ENCODE results near the gene COL16A1. TPM values are rescaled to one million over a fixed set of nuclear protein-coding genes. Genes with fewer than 3 reads are reported as not detected.

The COL16A1 gene
- total RNA-seq, 1 experiment from 2014 or later = 5.1 TPM

DNA sequence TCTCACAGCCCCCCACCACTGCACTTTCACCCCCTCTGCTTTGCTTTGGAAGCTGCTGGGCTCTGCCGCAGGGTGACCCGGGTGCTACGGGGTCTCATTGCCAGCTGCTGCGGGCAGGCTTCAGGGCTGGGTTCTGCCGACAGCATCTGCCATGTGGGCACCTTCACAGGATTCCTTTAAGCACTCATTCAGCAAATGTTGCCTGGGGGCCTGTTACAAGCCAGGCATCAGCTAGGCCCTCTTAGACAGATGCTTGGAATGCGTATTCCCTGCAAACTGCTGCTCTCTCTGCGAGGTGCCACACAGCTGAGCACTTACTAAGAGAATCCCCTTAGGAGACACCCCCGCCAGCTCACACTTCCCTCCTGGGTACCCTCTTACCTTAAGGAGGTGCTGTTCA lies 29.2 kb downstream of the COL16A1 start:
- in situ Hi-C loops (cut with HindIII; ENCODE audit: low pct_unique_long_range_greater_than_20kb, low sequenced_read_pairs) = no loop called here
- no peak for DNase-seq (ENCODE audit: low read depth)

DNA sequence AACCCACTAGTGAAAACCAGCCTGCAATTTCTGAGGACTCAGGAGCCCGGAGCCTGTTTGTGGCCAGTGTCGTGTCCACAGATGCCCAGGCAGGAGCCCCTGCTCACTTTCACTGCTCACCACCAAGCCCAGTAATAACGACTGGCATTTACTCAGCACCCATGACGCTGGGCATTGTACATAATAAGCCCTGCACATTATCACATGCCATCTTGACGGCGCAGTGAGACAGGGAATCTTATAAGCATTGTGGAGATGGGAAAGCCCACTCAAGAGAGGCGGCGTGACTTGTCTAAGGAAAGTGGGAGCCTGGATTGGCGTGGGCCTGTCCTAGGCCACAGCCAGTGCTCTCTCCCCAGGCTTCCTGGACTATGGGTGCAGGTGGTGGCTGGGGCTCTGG lies 30.4 kb downstream of the COL16A1 start:
- no peak for DNase-seq (ENCODE audit: low read depth)
- in situ Hi-C loops (cut with HindIII; ENCODE audit: low pct_unique_long_range_greater_than_20kb, low sequenced_read_pairs) = no loop called here

GRCh38 chr1:31672986-31673385 lies 30.8 kb downstream of the COL16A1 start:
- in situ Hi-C loops (cut with HindIII; ENCODE audit: low pct_unique_long_range_greater_than_20kb, low sequenced_read_pairs) = no loop called here
- no peak for DNase-seq (ENCODE audit: low read depth)

DNA sequence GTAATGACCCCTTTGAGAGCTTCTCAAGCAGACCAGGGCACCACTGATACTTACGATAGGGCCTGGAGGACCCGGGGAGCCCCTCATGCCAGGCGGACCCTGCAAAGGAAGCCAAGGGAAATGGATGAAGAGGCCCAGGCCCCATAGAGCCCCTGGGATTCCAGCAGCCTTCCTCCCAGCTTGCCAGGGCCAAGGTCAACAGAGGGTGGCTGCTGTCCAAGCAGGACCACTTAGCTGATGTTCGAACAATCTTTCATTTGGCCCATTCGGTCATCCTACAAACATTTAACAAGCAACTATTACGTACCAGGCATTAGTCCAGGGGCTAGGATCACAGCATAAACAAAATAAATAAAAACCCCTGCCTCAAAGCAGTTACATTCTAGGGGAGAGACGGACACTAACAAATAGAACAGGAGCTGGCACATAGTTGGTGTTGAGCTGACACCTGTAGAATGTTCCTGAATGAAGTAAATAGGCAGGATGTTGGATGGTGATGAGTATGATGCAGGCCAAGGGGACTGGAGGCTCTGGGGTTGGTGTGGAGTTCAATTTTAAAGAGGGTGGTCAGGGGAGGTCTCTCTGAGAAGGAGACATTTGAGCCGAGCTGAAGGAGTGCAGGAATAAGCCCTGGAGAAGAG lies 32.1 kb downstream of the COL16A1 start:
- in situ Hi-C loops (cut with HindIII; ENCODE audit: low pct_unique_long_range_greater_than_20kb, low sequenced_read_pairs) = no loop called here

GRCh38 chr1:31671147-31671546 lies 32.7 kb downstream of the COL16A1 start:
- DNase-seq (ENCODE audit: low read depth) = no peak
- in situ Hi-C loops (cut with HindIII; ENCODE audit: low pct_unique_long_range_greater_than_20kb, low sequenced_read_pairs) = no loop called here

More for the DNA sequence above, 32.1 kb downstream of the COL16A1 start:
- no peak for DNase-seq (ENCODE audit: low read depth)

DNA sequence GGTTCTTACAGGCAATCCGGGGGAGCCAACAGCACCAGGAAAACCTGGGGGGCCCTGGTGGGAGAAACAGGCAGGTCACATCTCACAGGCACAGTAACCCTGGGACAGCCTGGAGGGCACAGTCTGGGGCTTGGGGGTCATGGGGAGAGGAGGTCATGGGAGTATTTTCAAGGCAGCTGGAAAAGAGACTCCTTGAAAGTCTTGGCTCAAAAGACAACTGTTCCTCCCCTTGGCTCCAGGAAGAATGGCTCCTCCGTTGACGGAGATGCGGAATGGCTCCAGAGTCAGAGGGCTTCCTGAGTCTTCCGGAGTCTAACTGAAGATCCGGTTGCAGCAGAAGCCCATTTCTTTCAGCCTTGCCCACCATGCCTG lies 33.2 kb downstream of the COL16A1 start:
- in situ Hi-C loops (cut with HindIII; ENCODE audit: low pct_unique_long_range_greater_than_20kb, low sequenced_read_pairs) = no loop called here
- DNase-seq (ENCODE audit: low read depth) = no peak

GRCh38 chr1:31669786-31670592 lies 33.8 kb downstream of the COL16A1 start:
- in situ Hi-C loops (cut with HindIII; ENCODE audit: low pct_unique_long_range_greater_than_20kb, low sequenced_read_pairs) = no loop called here
- peak; percentile 25 for DNase-seq (ENCODE audit: low read depth)

DNA sequence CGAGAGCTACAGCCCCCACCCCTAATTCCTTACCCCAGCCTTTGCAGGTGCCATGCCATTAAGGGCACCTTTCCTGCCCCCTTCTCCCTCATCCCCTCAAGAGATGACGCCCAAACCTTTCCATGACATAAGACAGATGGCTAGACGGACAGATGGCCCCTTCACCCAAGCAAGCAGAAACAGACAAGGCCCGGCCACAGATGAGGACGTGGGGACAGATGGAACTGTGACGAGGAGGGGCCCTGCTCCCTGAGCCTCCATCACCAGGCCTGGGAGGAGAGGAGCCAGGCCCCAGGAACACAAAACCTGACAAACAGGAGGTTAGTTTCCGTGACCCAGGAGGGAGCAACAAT lies 34.4 kb downstream of the COL16A1 start:
- in situ Hi-C loops (cut with HindIII; ENCODE audit: low pct_unique_long_range_greater_than_20kb, low sequenced_read_pairs) = no loop called here

GRCh38 chr1:31668303-31668883 lies 35.4 kb downstream of the COL16A1 start:
- DNase-seq (ENCODE audit: low read depth) = no peak
- in situ Hi-C loops (cut with HindIII; ENCODE audit: low pct_unique_long_range_greater_than_20kb, low sequenced_read_pairs) = no loop called here

More for the DNA sequence above, 34.4 kb downstream of the COL16A1 start:
- DNase-seq (ENCODE audit: low read depth) = no peak

- in situ Hi-C loops (cut with HindIII; ENCODE audit: low pct_unique_long_range_greater_than_20kb, low sequenced_read_pairs) = no loop called here
- no peak for DNase-seq (ENCODE audit: low read depth)
Measured at GRCh38 chr1:31667065-31667785, 36.6 kb downstream of the COL16A1 start.

DNA sequence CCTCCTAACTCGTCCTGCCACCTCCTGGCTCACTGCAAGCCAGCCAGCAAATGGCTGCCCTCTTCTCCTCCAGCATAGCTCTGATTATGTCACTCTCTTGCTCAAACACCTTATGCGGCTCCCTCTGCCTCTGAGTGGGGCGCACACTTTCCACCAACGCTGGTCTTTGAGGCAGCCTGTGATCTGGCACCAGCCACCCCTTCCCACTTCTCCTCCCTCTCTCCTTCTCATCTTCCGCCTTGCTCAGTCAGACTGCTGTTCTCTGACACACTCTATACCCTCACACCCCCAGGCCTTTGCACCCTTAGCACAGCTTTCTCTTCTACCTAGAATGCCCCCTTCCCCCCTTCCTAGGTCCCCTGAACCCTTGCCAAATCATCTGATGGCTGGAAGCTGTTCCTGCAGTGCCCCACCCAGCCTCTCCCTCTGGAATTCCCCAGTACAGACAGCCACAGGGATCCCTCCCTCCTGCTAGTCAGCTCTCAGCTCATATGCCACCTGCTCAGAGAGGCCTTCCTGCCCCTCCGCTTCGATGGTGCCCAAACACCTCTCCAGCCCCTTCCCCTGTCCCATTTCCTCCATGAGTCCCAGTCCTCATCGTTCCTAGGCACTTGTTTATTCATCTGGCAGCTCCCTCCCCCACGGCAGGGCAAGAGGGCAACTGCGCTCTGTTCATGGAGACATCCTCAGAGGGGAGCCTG lies 37.4 kb downstream of the COL16A1 start:
- in situ Hi-C loops (cut with HindIII; ENCODE audit: low pct_unique_long_range_greater_than_20kb, low sequenced_read_pairs) = no loop called here
- peak; percentile 66 for DNase-seq (ENCODE audit: low read depth)

DNA sequence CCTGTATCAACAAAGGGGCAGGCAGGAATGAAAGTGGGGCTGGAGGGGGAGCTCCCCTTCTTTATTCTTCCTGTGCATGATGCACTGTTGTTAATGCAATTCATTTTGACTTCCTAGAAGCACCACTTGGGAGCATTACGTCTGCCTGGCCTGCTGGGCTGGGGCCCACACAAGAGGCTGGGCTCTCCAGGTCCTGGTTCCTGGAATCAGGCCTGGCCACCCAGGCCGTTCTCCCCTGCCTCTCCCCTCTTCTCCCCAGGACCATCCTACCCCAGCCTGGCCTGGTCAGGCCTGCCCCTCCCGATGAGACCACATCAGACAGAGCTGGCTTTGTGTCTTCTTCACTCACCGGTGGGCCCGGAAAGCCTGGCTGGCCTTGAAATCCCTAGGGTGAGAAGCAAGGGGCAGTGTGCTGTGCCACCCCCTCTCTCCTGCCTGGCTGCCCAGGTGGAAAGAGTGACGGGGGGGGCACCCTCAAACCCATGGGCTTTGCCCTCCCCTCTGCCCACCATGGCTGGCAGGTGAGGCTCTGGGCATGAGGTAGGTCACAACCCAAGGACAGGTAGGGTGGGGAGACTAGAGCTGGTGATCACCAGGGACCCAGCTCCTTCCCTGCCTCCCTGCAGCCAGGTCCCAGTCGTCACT lies 38.5 kb downstream of the COL16A1 start:
- no peak for DNase-seq (ENCODE audit: low read depth)
- in situ Hi-C loops (cut with HindIII; ENCODE audit: low pct_unique_long_range_greater_than_20kb, low sequenced_read_pairs) = no loop called here

- DNase-seq (ENCODE audit: low read depth) = no peak
- in situ Hi-C loops (cut with HindIII; ENCODE audit: low pct_unique_long_range_greater_than_20kb, low sequenced_read_pairs) = no loop called here
Measured at GRCh38 chr1:31664528-31664927, 39.3 kb downstream of the COL16A1 start.

DNA sequence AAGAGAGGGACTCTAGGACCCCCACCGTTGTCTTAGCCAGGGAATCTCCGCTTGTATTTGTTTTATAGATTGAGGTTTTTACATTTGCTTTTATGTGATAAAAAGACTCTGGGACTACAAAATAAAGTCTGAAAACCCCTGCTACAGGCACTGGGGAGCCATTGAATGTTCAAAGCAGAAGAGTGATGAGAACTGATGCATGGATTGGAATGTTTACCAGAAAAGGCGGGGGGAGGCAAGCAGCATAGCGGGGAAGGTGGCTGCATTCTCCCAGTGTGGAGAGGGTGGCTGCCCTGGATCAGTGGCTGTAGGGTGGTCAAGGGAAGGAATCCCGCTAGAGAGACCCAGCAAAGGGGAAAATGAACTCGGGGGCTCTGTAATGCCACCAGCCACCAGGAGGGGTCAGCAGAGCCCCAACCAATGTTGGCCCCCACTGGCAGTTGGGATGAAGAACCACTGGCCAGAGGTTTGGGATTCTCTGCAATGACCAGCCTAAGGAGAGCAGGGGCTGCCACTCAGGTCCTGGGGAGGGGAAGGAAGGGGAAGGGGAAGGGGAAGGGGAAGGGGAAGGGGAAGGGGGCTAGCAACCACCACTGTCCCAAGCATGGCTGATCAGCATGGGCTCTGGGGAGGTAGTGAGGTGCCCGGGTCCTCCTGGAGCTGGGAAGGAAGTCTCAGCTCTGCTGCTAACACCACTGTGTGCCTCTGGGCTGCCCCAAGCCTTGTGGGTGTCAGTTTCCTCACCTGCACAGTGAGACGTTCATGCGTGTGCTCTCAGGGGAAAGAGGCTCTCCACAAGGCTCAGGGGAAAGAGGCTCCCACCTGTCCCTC lies 40.0 kb downstream of the COL16A1 start:
- DNase-seq (ENCODE audit: low read depth) = peak; percentile 21
- in situ Hi-C loops (cut with HindIII; ENCODE audit: low pct_unique_long_range_greater_than_20kb, low sequenced_read_pairs) = no loop called here

GRCh38 chr1:31662463-31662862 lies 41.4 kb downstream of the COL16A1 start:
- in situ Hi-C loops (cut with HindIII; ENCODE audit: low pct_unique_long_range_greater_than_20kb, low sequenced_read_pairs) = no loop called here

GRCh38 chr1:31661856-31662255 lies 42.0 kb downstream of the COL16A1 start:
- in situ Hi-C loops (cut with HindIII; ENCODE audit: low pct_unique_long_range_greater_than_20kb, low sequenced_read_pairs) = no loop called here
- DNase-seq (ENCODE audit: low read depth) = no peak

More at GRCh38 chr1:31662463-31662862, 41.4 kb downstream of the COL16A1 start:
- no peak for DNase-seq (ENCODE audit: low read depth)

GRCh38 chr1:31660871-31661455 lies 42.9 kb downstream of the COL16A1 start:
- no peak for DNase-seq (ENCODE audit: low read depth)
- in situ Hi-C loops (cut with HindIII; ENCODE audit: low pct_unique_long_range_greater_than_20kb, low sequenced_read_pairs) = no loop called here

Measured in Caki2 (cell line).